ENCODE results near the gene XXYLT1. TPM values are rescaled to one million over a fixed set of nuclear protein-coding genes. Genes with fewer than 3 reads are reported as not detected.
"Not testable (repeated sequence)": the region's sequence is repeated elsewhere in the genome, so short reads cannot be mapped to it uniquely, and the experiment has no call there.

The XXYLT1 gene
- total RNA-seq, 1 experiment from 2014 or later = 29.4 TPM

GRCh38 chr3:195240171-195240701 is 30.7 kb downstream of the XXYLT1 start:
- DNase-seq (ENCODE audit: low read depth) = no peak
- in situ Hi-C loops (cut with HindIII; ENCODE audit: low pct_unique_long_range_greater_than_20kb, low sequenced_read_pairs) = no loop called here

- in situ Hi-C loops (cut with HindIII; ENCODE audit: low pct_unique_long_range_greater_than_20kb, low sequenced_read_pairs) = no loop called here
- DNase-seq (ENCODE audit: low read depth) = no peak
Measured at GRCh38 chr3:195239121-195239520, 31.8 kb downstream of the XXYLT1 start.

DNA sequence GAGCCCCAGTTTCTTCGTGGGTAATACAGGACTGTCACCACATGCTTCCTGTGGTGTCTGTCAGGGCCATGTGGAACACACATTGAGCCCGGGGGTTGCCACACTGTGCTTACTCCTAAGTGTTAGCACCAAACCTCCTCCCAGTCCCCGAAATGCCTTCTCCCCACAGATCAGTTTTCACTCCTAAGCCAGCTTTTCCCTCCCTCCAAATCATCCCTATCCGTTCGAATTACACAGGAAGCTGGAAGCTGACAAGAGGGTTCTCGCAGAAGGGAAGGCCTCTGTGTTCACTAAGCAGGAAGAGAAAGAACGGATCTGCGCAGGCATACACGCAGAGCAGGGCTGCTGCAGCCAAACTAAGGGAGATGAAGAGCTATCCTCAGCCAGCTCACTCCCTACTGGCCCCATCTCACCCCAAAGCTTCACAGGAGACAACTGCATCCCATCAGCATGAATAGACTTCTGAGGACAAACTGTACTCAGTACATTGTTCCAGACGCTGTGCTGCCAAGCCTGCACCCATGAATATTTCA is 32.3 kb downstream of the XXYLT1 start:
- in situ Hi-C loops (cut with HindIII; ENCODE audit: low pct_unique_long_range_greater_than_20kb, low sequenced_read_pairs) = no loop called here
- no peak for DNase-seq (ENCODE audit: low read depth)

DNA sequence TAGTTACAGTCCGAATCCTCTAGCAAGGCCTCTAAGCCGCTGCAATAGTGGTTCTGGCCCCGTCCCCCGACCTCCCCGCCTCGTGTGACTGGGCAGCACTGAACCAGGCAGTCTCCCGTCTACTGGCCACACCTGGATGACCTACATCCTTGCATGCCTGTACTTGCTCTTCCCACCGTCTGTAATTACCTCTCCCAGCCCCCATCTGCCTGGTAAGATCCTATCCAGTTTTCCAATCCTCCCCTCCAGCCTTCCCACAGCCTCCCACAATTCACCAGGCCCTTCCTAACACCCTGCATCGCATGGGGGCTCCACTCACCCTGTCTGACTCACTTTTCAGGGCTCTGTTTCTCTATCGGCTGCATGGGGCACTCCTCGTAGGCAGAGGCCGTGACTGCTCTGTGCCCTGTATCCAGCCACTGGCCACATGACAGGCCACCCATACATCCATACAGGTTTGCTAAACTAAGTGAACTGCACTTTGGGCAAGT is 32.8 kb downstream of the XXYLT1 start:
- in situ Hi-C loops (cut with HindIII; ENCODE audit: low pct_unique_long_range_greater_than_20kb, low sequenced_read_pairs) = no loop called here
- DNase-seq (ENCODE audit: low read depth) = no peak

DNA sequence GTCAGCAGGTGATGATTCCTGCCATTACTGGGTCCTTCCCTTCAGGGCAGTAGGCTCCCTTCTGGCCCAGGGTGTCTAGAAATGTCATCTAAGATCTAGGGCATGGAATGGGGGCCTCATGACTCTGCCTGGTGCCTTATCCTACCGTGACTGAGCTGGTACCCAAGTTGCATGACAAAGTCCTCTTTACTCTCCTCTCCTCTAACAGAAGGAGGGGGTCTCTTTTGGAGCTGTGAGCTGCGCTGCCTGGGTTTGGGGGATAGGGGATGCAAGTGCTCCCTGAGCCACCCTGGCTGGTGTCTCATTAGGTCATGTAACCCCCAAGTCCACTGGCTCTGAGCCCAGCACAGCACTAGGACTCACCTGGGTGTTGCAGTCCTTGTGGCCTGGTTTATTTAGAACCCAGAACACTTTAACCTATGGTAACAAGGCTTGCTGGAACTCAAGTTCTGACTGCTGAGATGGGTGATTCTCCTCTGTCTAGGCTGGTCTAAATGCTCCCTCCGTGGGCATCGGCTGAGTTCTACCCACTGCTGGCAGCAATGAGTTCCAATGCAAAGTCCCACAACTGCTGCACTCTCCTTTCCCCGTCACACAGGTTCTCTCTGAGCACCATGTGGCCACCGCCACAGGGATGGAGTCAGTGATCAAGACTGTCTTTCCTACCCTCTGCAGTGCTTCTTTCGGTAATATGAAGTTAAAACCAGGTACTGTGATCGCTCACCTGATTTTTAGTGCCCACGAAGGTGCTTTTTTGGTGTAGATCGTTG is 34.0 kb downstream of the XXYLT1 start:
- in situ Hi-C loops (cut with HindIII; ENCODE audit: low pct_unique_long_range_greater_than_20kb, low sequenced_read_pairs) = no loop called here
- DNase-seq (ENCODE audit: low read depth) = no peak

GRCh38 chr3:195236076-195236798 is 34.7 kb downstream of the XXYLT1 start:
- in situ Hi-C loops (cut with HindIII; ENCODE audit: low pct_unique_long_range_greater_than_20kb, low sequenced_read_pairs) = no loop called here
- DNase-seq (ENCODE audit: low read depth) = no peak

GRCh38 chr3:195230244-195230643 is 40.7 kb downstream of the XXYLT1 start:
- no peak for DNase-seq (ENCODE audit: low read depth)
- in situ Hi-C loops (cut with HindIII; ENCODE audit: low pct_unique_long_range_greater_than_20kb, low sequenced_read_pairs) = no loop called here

DNA sequence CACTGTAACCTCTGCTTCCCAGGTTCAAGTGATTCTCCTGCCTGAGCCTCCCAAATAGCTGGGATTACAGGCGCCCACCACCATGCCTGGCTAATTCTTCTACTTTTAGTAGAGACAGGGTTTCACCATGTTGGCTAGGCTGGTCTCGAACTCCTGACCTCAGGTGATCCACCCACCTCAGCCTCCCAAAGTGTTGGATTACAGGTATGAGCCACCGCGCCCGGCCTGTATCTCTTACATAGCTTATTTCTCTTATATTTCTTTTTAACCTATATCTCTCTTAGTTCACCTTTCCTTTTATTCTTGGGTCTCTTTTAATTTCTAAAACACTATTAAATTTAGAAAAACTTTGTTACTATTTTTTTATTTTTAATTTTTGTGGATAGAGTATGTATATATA is 42.1 kb downstream of the XXYLT1 start:
- in situ Hi-C loops (cut with HindIII; ENCODE audit: low pct_unique_long_range_greater_than_20kb, low sequenced_read_pairs); DNase-seq (ENCODE audit: low read depth): not testable (repeated sequence)

DNA sequence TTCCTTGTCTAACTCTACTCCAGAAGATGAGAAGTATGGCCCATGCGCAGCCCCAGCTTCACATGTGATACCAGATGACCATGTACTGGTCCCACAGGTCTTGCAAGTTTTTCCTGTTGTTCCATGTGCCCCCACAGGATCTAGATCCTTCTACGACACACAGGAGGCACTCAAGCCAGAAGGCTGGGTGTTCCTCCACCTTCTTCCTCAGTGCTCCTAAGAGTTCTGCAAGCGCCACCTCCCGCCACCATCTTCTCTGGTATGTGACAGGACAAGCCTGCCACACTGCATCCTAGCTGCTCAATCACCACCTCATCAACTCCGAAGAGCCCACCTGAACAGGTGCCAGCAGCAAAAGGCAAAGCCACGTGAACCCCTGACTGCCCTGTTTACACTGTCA is 43.1 kb downstream of the XXYLT1 start:
- in situ Hi-C loops (cut with HindIII; ENCODE audit: low pct_unique_long_range_greater_than_20kb, low sequenced_read_pairs) = no loop called here
- no peak for DNase-seq (ENCODE audit: low read depth)

GRCh38 chr3:195226900-195227447 is 44.0 kb downstream of the XXYLT1 start:
- DNase-seq (ENCODE audit: low read depth) = no peak
- in situ Hi-C loops (cut with HindIII; ENCODE audit: low pct_unique_long_range_greater_than_20kb, low sequenced_read_pairs) = no loop called here

GRCh38 chr3:195226445-195226844 is 44.5 kb downstream of the XXYLT1 start:
- DNase-seq (ENCODE audit: low read depth) = no peak
- in situ Hi-C loops (cut with HindIII; ENCODE audit: low pct_unique_long_range_greater_than_20kb, low sequenced_read_pairs) = no loop called here

- in situ Hi-C loops (cut with HindIII; ENCODE audit: low pct_unique_long_range_greater_than_20kb, low sequenced_read_pairs) = no loop called here
- no peak for DNase-seq (ENCODE audit: low read depth)
Measured at GRCh38 chr3:195224980-195225580, 45.9 kb downstream of the XXYLT1 start.

DNA sequence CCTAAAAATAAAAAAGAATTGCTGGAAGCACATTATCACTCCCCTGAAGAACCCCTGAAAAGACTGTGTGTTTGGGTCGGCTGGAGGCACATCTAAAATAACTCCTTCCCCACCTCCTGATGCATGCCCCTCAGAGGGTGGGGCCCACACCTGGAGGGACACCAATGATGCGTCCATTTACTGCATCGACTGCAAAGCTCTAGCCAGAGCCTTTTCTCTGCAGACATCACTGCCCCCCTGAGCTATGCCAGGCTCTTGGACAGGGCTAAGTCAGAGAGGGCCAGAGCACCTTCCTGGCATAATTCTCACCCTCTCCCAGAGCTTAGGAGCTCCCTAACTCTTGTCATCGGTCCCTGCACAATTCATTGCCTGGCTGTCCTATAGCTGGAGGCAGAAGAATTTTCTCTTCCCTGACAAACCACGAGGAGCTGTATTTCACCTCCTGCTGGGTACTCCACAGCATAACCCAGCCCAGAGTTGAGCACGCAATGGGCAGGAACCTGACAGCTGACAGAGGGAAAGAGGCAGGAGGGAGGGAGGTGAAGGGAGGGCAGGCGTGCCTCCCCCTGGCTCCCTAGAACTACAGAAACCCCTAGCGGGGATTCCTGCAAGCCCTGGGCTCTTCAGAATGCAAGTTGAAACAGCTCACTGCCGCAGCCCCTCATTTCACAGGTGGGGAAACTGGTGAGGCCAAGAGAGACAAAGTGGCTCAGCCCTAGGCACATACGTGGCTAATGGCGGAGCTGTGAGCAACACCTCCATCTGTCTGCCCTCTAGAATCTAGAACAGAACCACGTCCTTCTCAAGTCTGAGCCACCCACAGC is 46.6 kb downstream of the XXYLT1 start:
- no peak for DNase-seq (ENCODE audit: low read depth)
- in situ Hi-C loops (cut with HindIII; ENCODE audit: low pct_unique_long_range_greater_than_20kb, low sequenced_read_pairs) = no loop called here

GRCh38 chr3:195221876-195222617 is 48.9 kb downstream of the XXYLT1 start:
- no peak for DNase-seq (ENCODE audit: low read depth)
- in situ Hi-C loops (cut with HindIII; ENCODE audit: low pct_unique_long_range_greater_than_20kb, low sequenced_read_pairs) = no loop called here

DNA sequence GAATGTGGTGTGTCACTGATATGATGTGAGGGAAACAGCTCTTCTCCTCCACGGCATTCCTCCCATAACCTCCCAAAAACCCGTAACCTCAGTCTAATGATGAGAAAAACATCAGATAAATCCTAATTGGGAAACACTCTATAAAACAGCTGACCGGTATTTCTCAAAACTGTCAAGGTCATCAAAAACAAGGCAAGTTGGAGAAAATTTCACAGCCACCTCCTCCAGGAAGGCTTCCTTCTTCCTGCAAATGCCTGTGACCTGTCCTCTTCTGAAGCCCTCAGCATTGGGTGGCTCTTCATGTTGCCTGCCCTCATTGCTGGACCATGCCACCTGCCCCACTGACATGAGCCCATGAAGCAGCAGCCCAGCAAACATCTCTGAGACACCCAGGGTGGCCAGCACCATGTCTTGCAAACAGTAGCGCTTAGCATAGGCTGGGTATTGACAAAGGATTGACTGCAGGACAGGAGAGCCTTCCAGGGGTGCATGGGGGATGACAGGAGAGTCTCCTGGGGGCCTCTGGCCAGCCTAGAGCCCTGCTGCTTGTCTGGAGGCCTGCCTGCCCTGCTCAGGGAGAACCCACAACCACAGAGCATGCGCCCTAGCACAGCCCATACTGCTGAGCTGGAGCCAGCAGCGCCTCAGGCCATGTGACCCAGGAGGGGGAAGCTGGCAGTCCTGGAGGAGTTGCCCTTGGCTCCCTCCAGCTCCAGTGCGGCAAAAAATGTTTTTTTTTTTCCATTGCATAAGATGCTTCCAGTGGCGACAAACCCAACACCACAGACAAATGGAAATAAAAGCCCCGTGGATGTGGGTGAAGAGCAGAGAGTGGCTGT is 49.7 kb downstream of the XXYLT1 start:
- DNase-seq (ENCODE audit: low read depth) = no peak
- in situ Hi-C loops (cut with HindIII; ENCODE audit: low pct_unique_long_range_greater_than_20kb, low sequenced_read_pairs) = no loop called here
